ENCODE measurements around the gene GXYLT2.
A peak's percentile ranks its signal among the peaks of the same experiment; 100 is the strongest.
"Not testable (repeated sequence)": the region's sequence is repeated elsewhere in the genome, so short reads cannot be mapped to it uniquely, and the experiment has no call there.

GXYLT2 gene

GRCh38 chr3:72892870-72893269 is 5.0 kb downstream of the GXYLT2 start:
- no peak for DNase-seq

- no peak for DNase-seq
These were observed 7.2 kb downstream of the GXYLT2 start for GRCh38 chr3:72894976-72895552.

- no peak for DNase-seq
These were observed 9.3 kb downstream of the GXYLT2 start for GRCh38 chr3:72896996-72897757.

- DNase-seq = no peak
These were observed 9.8 kb downstream of the GXYLT2 start for GRCh38 chr3:72897758-72898007.

- peak; percentile 35 to 73 for DNase-seq
These were observed 11.5 kb downstream of the GXYLT2 start for GRCh38 chr3:72899349-72899765.

GRCh38 chr3:72900048-72900447 is 12.2 kb downstream of the GXYLT2 start:
- DNase-seq = no peak

- no peak for DNase-seq
These were observed 14.0 kb downstream of the GXYLT2 start for GRCh38 chr3:72901840-72902239.

GRCh38 chr3:72903004-72903403 is 15.2 kb downstream of the GXYLT2 start:
- DNase-seq = no peak

- no peak for DNase-seq
These were observed 16.3 kb downstream of the GXYLT2 start for GRCh38 chr3:72904163-72904562.

GRCh38 chr3:72906154-72906553 is 18.3 kb downstream of the GXYLT2 start:
- no peak for DNase-seq

GRCh38 chr3:72907131-72907711 is 19.4 kb downstream of the GXYLT2 start:
- no peak for DNase-seq

- DNase-seq = no peak
These were observed 20.1 kb downstream of the GXYLT2 start for GRCh38 chr3:72907731-72908620.

- no peak for DNase-seq
These were observed 21.7 kb downstream of the GXYLT2 start for GRCh38 chr3:72909591-72909990.

- DNase-seq = no peak
These were observed 24.7 kb downstream of the GXYLT2 start for GRCh38 chr3:72912532-72912931.

- DNase-seq = no peak
These were observed 26.5 kb downstream of the GXYLT2 start for GRCh38 chr3:72914383-72914782.

GRCh38 chr3:72916250-72916649 is 28.4 kb downstream of the GXYLT2 start:
- no peak for DNase-seq

- DNase-seq = no peak
These were observed 31.7 kb downstream of the GXYLT2 start for GRCh38 chr3:72919520-72919919.

GRCh38 chr3:72924055-72924454 is 36.2 kb downstream of the GXYLT2 start:
- no peak for DNase-seq

- DNase-seq = not testable (repeated sequence)
These were observed 41.2 kb downstream of the GXYLT2 start for GRCh38 chr3:72928781-72929735.

GRCh38 chr3:72930754-72931153 is 42.9 kb downstream of the GXYLT2 start:
- no peak for DNase-seq

- no peak for DNase-seq
These were observed 44.6 kb downstream of the GXYLT2 start for GRCh38 chr3:72932416-72932815.

Measured in SHP77 (cell line).